Measurements from ENCODE around the gene PPIP5K2. TPM values are rescaled to one million over a fixed set of nuclear protein-coding genes. Genes with fewer than 3 reads are reported as not detected.

The PPIP5K2 gene
- total and polyA plus RNA-seq, 12 donors = 16.1 to 86.5 (median 45.9) TPM

DNA sequence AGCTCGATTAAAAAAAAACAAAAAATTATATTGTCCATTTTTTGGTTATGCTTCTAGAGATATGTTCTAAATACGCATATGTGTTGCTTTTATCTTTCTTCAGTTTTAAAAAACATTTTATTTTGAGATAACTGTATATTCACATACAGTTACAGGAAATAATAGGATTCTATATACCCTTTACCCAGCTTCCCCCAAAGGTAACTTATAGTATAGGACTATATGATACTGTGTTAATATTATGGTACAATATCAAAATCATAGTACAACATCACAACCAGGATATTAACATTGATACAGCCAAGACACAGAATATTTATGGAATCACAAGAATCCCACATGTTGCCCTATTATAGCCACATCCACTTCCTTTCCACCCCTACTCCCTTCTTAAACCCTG lies 129.0 kb downstream of the PPIP5K2 start:
- H3K4me1 ChIP-seq (replicated peaks in 1 of 2) = no peaks in the 10 kb centered on the region
- H3K36me3 ChIP-seq (replicated peaks in 1 of 2) = no peaks in the 10 kb centered on the region
- no peaks in the 10 kb centered on the region for H3K27me3 ChIP-seq
- intact Hi-C loops (cut with DNase I) = no loop called here
- DNase-seq = no peak
- WGBS, 4 donors = 75 to 94% (median 79%) methylated on average over 2 of the region's 2 CpGs
- H3K9me3 ChIP-seq (replicated peaks in 1 of 3) = peaks cover 0 to 4% (median 0%) of the 10 kb centered on the region in 3 donors
- TF ChIP-seq POLR2A (IDR thresholded peaks at IDR 0.05) = no peak
- TF ChIP-seq, protein P1, sequence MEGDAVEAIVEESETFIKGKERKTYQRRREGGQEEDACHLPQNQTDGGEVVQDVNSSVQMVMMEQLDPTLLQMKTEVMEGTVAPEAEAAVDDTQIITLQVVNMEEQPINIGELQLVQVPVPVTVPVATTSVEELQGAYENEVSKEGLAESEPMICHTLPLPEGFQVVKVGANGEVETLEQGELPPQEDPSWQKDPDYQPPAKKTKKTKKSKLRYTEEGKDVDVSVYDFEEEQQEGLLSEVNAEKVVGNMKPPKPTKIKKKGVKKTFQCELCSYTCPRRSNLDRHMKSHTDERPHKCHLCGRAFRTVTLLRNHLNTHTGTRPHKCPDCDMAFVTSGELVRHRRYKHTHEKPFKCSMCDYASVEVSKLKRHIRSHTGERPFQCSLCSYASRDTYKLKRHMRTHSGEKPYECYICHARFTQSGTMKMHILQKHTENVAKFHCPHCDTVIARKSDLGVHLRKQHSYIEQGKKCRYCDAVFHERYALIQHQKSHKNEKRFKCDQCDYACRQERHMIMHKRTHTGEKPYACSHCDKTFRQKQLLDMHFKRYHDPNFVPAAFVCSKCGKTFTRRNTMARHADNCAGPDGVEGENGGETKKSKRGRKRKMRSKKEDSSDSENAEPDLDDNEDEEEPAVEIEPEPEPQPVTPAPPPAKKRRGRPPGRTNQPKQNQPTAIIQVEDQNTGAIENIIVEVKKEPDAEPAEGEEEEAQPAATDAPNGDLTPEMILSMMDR (IDR thresholded peaks at IDR 0.05) = no peak
- no peak overlapping the region for H3K27ac ChIP-seq
- no peak overlapping the region for H3K4me3 ChIP-seq

DNA sequence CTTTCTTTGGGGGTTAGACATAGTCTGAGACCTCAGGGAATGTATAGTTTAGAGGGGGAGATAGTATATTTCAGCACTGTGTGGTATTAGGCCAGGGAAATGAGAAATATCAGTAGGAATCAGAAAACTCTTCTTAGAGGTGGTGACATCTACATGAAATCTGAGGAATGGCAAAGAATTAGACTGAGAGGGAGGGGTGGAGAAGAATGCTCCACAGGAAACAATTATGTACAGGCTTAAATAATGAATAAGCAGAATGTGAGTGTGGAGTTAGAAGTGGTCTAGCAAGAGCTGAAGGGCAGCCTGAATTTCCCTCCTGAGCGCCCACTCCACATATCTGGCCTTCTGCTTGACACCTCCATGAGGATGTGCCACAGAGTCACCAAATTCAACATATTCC lies 134.8 kb downstream of the PPIP5K2 start:
- intact Hi-C loops (cut with DNase I) = loop anchor here in 1 of 2 donors (10.0 kb wide), 1 partner anchor 220 kb away; no protein-coding TSS in a partner anchor

DNA sequence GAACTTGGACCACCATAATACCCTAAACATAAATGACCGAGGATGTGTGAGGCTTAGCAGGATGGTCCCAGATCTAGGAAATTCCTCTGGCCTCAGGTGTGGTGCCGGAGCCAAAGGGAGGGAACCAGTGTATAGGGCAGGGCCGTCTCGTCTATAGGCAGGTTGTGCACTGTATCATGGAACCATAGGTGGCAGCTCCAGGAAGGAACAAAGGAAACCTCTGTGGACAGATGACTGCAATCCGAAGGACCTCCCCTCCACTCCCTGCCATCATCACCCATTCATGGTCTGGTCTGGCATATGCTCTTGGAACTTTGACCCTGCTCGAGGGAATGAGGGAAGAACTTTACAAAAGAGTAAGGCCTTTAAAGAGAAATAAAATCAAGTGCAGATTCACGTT lies 135.6 kb downstream of the PPIP5K2 start:
- WGBS, 4 donors = 85 to 93% (median 88%) methylated on average over 7 of the region's 7 CpGs
- Histone ChIP-seq H3K4me1 (replicated peaks in 1 of 2) (peaks cover 0 to 11% of the 10 kb centered on the region in 2 donors), H3K9me3 (replicated peaks in 1 of 3) (peaks cover 0 to 4% (median 0%) of the 10 kb centered on the region in 3 donors), H3K27ac (no peak overlapping the region), H3K36me3 (replicated peaks in 1 of 2) (no peaks in the 10 kb centered on the region), H3K27me3 (no peaks in the 10 kb centered on the region), H3K4me3 (no peak overlapping the region)
- TF ChIP-seq POLR2A (IDR thresholded peaks at IDR 0.05) = no peak
- TF ChIP-seq, protein P1 (IDR thresholded peaks at IDR 0.05) = no peak
- no peak for DNase-seq
- intact Hi-C loops (cut with DNase I) = loop anchor here in 1 of 2 donors (10.0 kb wide), 1 partner anchor 219 kb away; no protein-coding TSS in a partner anchor

More for the DNA sequence above, 134.8 kb downstream of the PPIP5K2 start:
- Histone ChIP-seq H3K9me3 (replicated peaks in 1 of 3) (peaks cover 0 to 4% (median 0%) of the 10 kb centered on the region in 3 donors), H3K36me3 (replicated peaks in 1 of 2) (no peaks in the 10 kb centered on the region), H3K4me1 (replicated peaks in 1 of 2) (peaks cover 0 to 4% of the 10 kb centered on the region in 2 donors), H3K27ac (no peak overlapping the region), H3K27me3 (no peaks in the 10 kb centered on the region), H3K4me3 (no peak overlapping the region)
- TF ChIP-seq, protein P1 (IDR thresholded peaks at IDR 0.05) = no peak
- no peak for TF ChIP-seq POLR2A (IDR thresholded peaks at IDR 0.05)
- WGBS, 4 donors = 0 to 100% (median 71%) methylated on average over 1 of the region's 1 CpG
- no peak for DNase-seq

DNA sequence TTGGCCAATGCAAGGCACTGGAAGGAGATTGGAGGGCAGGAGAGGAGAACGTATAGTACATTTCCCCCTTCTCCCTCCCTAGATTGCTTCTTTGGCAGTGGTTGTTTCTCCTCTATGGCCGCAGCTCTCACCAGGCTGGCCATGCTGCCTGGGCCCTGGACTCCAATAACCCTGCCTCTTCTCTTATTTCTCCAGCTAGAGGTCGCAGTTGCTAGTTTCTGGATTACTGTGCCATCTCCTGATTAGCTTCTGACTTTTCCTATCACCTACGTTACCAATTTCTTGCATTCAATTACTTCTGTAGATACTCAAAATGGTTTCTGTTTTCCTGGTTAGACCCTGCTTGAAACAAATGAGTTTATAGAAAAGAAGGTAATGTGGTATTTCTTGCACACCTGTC lies 136.1 kb downstream of the PPIP5K2 start:
- no peaks in the 10 kb centered on the region for H3K36me3 ChIP-seq (replicated peaks in 1 of 2)
- no peaks in the 10 kb centered on the region for H3K27me3 ChIP-seq
- no peak overlapping the region for H3K27ac ChIP-seq
- peak in 1 of 7 donors; percentile 27 for DNase-seq
- peaks cover 4 to 16% of the 10 kb centered on the region in 2 donors for H3K4me1 ChIP-seq (replicated peaks in 1 of 2)
- TF ChIP-seq POLR2A (IDR thresholded peaks at IDR 0.05) = no peak
- TF ChIP-seq, protein P1 (IDR thresholded peaks at IDR 0.05) = peak in 3 of 6 experiments; percentile 23 to 30 (median 24)
- intact Hi-C loops (cut with DNase I) = loop anchor here in 1 of 2 donors (10.0 kb wide), 1 partner anchor 219 kb away; no protein-coding TSS in a partner anchor
- H3K4me3 ChIP-seq = no peak overlapping the region
- 34 to 68% (median 62%) methylated on average over 4 of the region's 4 CpGs for WGBS, 4 donors
- H3K9me3 ChIP-seq (replicated peaks in 1 of 3) = peaks cover 0 to 4% (median 0%) of the 10 kb centered on the region in 3 donors
